Measurements from ENCODE around the gene NRIP1.

DNA sequence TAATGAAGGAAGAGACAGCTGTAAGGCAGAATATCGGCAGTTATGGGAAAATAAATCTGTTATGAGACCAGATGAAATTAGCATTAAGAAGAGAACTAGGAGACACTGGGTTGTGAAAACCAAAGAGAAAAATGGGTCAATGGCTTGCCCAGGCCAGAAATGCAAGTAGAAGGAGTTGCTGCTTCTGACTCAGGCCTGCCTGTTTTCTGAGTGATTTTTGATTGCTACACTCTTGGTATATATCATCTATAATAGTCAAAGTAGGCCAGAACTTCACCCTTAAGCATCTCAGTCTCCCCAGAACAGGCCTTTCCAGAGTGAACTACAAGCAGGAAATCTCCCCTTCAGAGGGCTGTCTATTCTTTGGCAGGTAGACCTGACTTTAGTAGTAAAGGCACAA is 107.0 kb downstream of the NRIP1 start:
- TF ChIP-seq, protein P1, sequence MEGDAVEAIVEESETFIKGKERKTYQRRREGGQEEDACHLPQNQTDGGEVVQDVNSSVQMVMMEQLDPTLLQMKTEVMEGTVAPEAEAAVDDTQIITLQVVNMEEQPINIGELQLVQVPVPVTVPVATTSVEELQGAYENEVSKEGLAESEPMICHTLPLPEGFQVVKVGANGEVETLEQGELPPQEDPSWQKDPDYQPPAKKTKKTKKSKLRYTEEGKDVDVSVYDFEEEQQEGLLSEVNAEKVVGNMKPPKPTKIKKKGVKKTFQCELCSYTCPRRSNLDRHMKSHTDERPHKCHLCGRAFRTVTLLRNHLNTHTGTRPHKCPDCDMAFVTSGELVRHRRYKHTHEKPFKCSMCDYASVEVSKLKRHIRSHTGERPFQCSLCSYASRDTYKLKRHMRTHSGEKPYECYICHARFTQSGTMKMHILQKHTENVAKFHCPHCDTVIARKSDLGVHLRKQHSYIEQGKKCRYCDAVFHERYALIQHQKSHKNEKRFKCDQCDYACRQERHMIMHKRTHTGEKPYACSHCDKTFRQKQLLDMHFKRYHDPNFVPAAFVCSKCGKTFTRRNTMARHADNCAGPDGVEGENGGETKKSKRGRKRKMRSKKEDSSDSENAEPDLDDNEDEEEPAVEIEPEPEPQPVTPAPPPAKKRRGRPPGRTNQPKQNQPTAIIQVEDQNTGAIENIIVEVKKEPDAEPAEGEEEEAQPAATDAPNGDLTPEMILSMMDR (IDR thresholded peaks at IDR 0.05; ENCODE audit: low read depth, low read length, poor library complexity, severe bottlenecking), result no peak
- TF ChIP-seq EZH2phosphoT487 (IDR thresholded peaks at IDR 0.05; ENCODE audit: borderline replicate concordance, low read length), result no peak

Data from DOHH2 (cell line).